Neural cell (in vitro differentiated cells): Measurements from ENCODE around the gene CBS.
"Not testable (repeated sequence)": the region's sequence is repeated elsewhere in the genome, so short reads cannot be mapped to it uniquely, and the experiment has no call there.

ENCODE experiments used
- CTCF ChIP-seq: fragments of 450-650 bp; IDR thresholded peaks from 2 replicates; pipeline ENCODE4 v1.5.1; 2014; ENCODE audit warnings: antibody characterized with exemption, mild to moderate bottlenecking, moderate library complexity; ENCODE audit not compliant: poor library complexity, severe bottlenecking
- EP300 ChIP-seq: fragments of 450-650 bp; conservative IDR thresholded peaks from 2 replicates; pipeline ENCODE4 v1.6.1; 2014; ENCODE audit warnings: antibody characterized with exemption, mild to moderate bottlenecking, moderate library complexity; ENCODE audit not compliant: poor library complexity, severe bottlenecking
- EZH2 ChIP-seq: fragments of 200-600, 300-800 bp; shearing (Covaris generic), sonication (generic); IDR thresholded peaks from 2 replicates; pipeline ENCODE4 v1.6.1; 2014; ENCODE audit warnings: antibody characterized with exemption, low read length, borderline replicate concordance, mild to moderate bottlenecking; ENCODE audit not compliant: insufficient read depth, poor library complexity, severe bottlenecking
- MXI1 ChIP-seq: fragments of 450-650 bp; conservative IDR thresholded peaks from 2 replicates; pipeline ENCODE4 v1.6.1; 2014; ENCODE audit warnings: antibody characterized with exemption, mild to moderate bottlenecking; ENCODE audit not compliant: poor library complexity, severe bottlenecking
- RAD21 ChIP-seq: fragments of 450-650 bp; conservative IDR thresholded peaks from 2 replicates; pipeline ENCODE4 v1.6.1; 2014; ENCODE audit warnings: antibody characterized with exemption, mild to moderate bottlenecking, moderate library complexity
- SMC3 ChIP-seq: fragments of 450-650 bp; conservative IDR thresholded peaks from 2 replicates; pipeline ENCODE4 v1.6.1; 2014; ENCODE audit warnings: antibody characterized with exemption, mild to moderate bottlenecking, moderate library complexity; ENCODE audit not compliant: poor library complexity
- TAF1 ChIP-seq: IDR thresholded peaks from 2 replicates; pipeline ENCODE4 v1.6.1; 2012; ENCODE audit warnings: low read depth

GRCh38 chr21:43114483-43114882 is 38.8 kb upstream of the CBS start:
- not testable (repeated sequence) for TF ChIP-seq TAF1, CTCF, EZH2, EP300, RAD21, MXI1, SMC3
